Endothelial cell of umbilical vein (primary cell): ENCODE data around the gene GFER. TPM values are rescaled to one million over a fixed set of nuclear protein-coding genes. Genes with fewer than 3 reads are reported as not detected.

Experiments used
- BruUV-seq: library from RNA; stranded (reverse); fragments of 400-500 nt; replicated peaks from 2 replicates; lab custom pipeline; 2021; lab: Mats Ljungman, UMichigan
- CTCF ChIA-PET: fragments of 300-600, 350-600 bp; sonication (Branson Sonifier 250); formaldehyde crosslinking; loops from one replicate; lab custom pipeline; 2021; ENCODE audit warnings: antibody characterized with exemption, inconsistent platforms; lab: Charles Lee
- POLR2A ChIA-PET: fragments of 300-600, 350-600 bp; sonication (Branson Sonifier 250); formaldehyde crosslinking; loops from one replicate; lab custom pipeline; 2021; ENCODE audit warnings: antibody characterized with exemption, inconsistent platforms; lab: Charles Lee
- DNase-seq: peaks from one replicate; pipeline ENCODE4 v3.0.0-alpha.2; 2011; ENCODE audit warnings: low read depth, low spot score
- FAIRE-seq: peaks from 2 replicates; lab custom pipeline; 2011; peaks lifted over from hg19 to GRCh38; lab: Jason Lieb, UNC
- H2AFZ ChIP-seq: 2 replicates; pipeline ENCODE4 v1.6.0; 2012; ENCODE audit warnings: low read depth, low read length, control low read depth, inconsistent platforms
- H3K27ac ChIP-seq: 2 replicates; pipeline ENCODE4 v1.5.1; 2011; ENCODE audit warnings: low read depth, mild to moderate bottlenecking, control low read depth, low read length, moderate library complexity; ENCODE audit not compliant: insufficient read depth
- H3K27me3 ChIP-seq, 2 experiments: 2 replicates each; pipeline versions ENCODE4 v1.6.0 to v1.6.1; 2011; ENCODE audit warnings: low read length in 2 of 2, mixed read lengths in 1 of 2; ENCODE audit not compliant: control insufficient read depth in 2 of 2, insufficient read depth in 2 of 2
- H3K36me3 ChIP-seq, 2 experiments: 2 replicates in 1 of 2; 3 replicates in 1 of 2; pipeline ENCODE4 v1.5.1; 2011; ENCODE audit warnings: low read length in 2 of 2, mild to moderate bottlenecking in 1 of 2, moderate library complexity in 1 of 2; ENCODE audit not compliant: control insufficient read depth in 2 of 2, insufficient read depth in 2 of 2; ENCODE audit errors: extremely low read depth in 1 of 2
- H3K4me1 ChIP-seq: 3 replicates; pipeline ENCODE4 v1.5.1; 2011; ENCODE audit warnings: mild to moderate bottlenecking, low read length; ENCODE audit not compliant: control insufficient read depth, insufficient read depth; ENCODE audit errors: extremely low read depth
- H3K4me2 ChIP-seq: 2 replicates; pipeline ENCODE4 v1.6.1; 2011; ENCODE audit warnings: low read length, control low read depth, mixed read lengths; ENCODE audit not compliant: insufficient read depth
- H3K4me3 ChIP-seq, 3 experiments: fragments of 200-600 bp in 1 of 3; sonication (generic), shearing (Covaris generic) in 1 of 3; replicated peaks in 1 of 3; 2 replicates each; pipeline ENCODE4 v1.5.1; 2011 to 2016; ENCODE audit warnings: control low read depth in 3 of 3, low read length in 3 of 3, mild to moderate bottlenecking in 2 of 3, inconsistent platforms in 1 of 3, low read depth in 1 of 3, moderate library complexity in 1 of 3; ENCODE audit not compliant: insufficient read depth in 1 of 3
- H3K79me2 ChIP-seq: 2 replicates; pipeline ENCODE4 v1.6.0; 2012; ENCODE audit warnings: low read length, inconsistent platforms; ENCODE audit not compliant: control insufficient read depth, insufficient read depth
- H3K9ac ChIP-seq: replicated peaks from 2 replicates; pipeline ENCODE3; 2011; ENCODE audit warnings: low read length, control low read depth; ENCODE audit not compliant: insufficient read depth; ENCODE audit errors: extremely low read depth
- H3K9me1 ChIP-seq: replicated peaks from 3 replicates; pipeline ENCODE4 v1.6.0; 2011; ENCODE audit warnings: mild to moderate bottlenecking, low read length; ENCODE audit not compliant: control insufficient read depth, insufficient read depth; ENCODE audit errors: extremely low read depth
- H3K9me3 ChIP-seq: replicated peaks from 2 replicates; pipeline ENCODE4 v1.5.1; 2012; ENCODE audit warnings: low read length, inconsistent platforms; ENCODE audit not compliant: control insufficient read depth, insufficient read depth
- H4K20me1 ChIP-seq: replicated peaks from 2 replicates; pipeline ENCODE3; 2011; ENCODE audit warnings: mild to moderate bottlenecking, low read length; ENCODE audit not compliant: control insufficient read depth, insufficient read depth; ENCODE audit errors: extremely low read depth
- CTCF ChIP-seq, 2 donors: IDR thresholded peaks; 1 replicate in 1 of 2; 2 replicates in 1 of 2; pipeline ENCODE4 v1.5.1; 2011; ENCODE audit warnings: low read length in 2 of 2, mild to moderate bottlenecking in 2 of 2, moderate library complexity in 2 of 2, control low read depth in 1 of 2, inconsistent platforms in 1 of 2, low read depth in 1 of 2; ENCODE audit not compliant: insufficient read depth in 1 of 2; ENCODE audit errors: extremely low read depth in 1 of 2
- EZH2 ChIP-seq: IDR thresholded peaks from 2 replicates; pipeline ENCODE4 v1.6.1; 2012; ENCODE audit warnings: borderline replicate concordance, low read depth, mild to moderate bottlenecking, moderate library complexity, low read length, inconsistent platforms; ENCODE audit not compliant: severe bottlenecking
- FOS ChIP-seq: IDR thresholded peaks from 2 replicates; pipeline ENCODE4 v1.6.1; 2011; ENCODE audit warnings: mild to moderate bottlenecking, low read length, moderate library complexity, borderline replicate concordance; ENCODE audit not compliant: insufficient read depth
- GATA2 ChIP-seq: IDR thresholded peaks from 2 replicates; pipeline ENCODE4 v1.7.0; 2011; ENCODE audit warnings: low read depth, mild to moderate bottlenecking, moderate library complexity, mixed read lengths, low read length; ENCODE audit not compliant: insufficient read length, insufficient read depth
- JUN ChIP-seq: IDR thresholded peaks from 2 replicates; pipeline ENCODE4 v1.6.1; 2011; ENCODE audit warnings: borderline replicate concordance, low read depth; ENCODE audit not compliant: insufficient read length, insufficient read depth
- MAX ChIP-seq: IDR thresholded peaks from 2 replicates; pipeline ENCODE4 v1.6.1; 2011; ENCODE audit not compliant: insufficient read depth, insufficient read length
- MYC ChIP-seq: IDR thresholded peaks from one replicate; pipeline ENCODE4 v1.6.1; 2011; ENCODE audit warnings: mild to moderate bottlenecking, low read depth, low read length
- POLR2A ChIP-seq: IDR thresholded peaks from 2 replicates; pipeline ENCODE4 v1.6.1; 2012; ENCODE audit warnings: low read depth, mild to moderate bottlenecking, control low read depth, low read length
- POLR2AphosphoS5 ChIP-seq: IDR thresholded peaks from 2 replicates; pipeline ENCODE4 v1.6.1; 2012; ENCODE audit warnings: low read depth, mild to moderate bottlenecking, control low read depth, low read length, moderate library complexity; ENCODE audit not compliant: insufficient read depth
- dilution Hi-C: fragments of 300-500 bp; cut with MboI; formaldehyde crosslinking; loops from one replicate; pipeline ENCODE4 v1.15.0; 2019; ENCODE audit warnings: low sequenced_read_pairs; ENCODE audit not compliant: extremely low pct_ligation_motif_present
- intact Hi-C: fragments of 100-400 bp; cut with micrococcal nuclease; formaldehyde crosslinking; loops from one replicate; pipeline ENCODE4 v1.10.0; 2022
- polyA plus RNA-seq, 4 experiments: library from polyadenylated mRNA; depleted of rRNA in 3 of 4; stranded (reverse) in 3 of 4; unstranded in 1 of 4; fragments of >200 nt; gene quantifications; 2 replicates each; pipeline versions ENCODE4 v1.2.1 to v1.2.3, GENCODE V29; 2011 to 2012; ENCODE audit warnings: missing spikeins in 1 of 4
- total RNA-seq: library from RNA; stranded (reverse); gene quantifications from 2 replicates; pipeline ENCODE4 v1.2.3, GENCODE V29; 2021

Gene GFER
- total and polyA plus RNA-seq, 2 donors (not counting 3 experiments of a cell fraction or from before 2014, with no cell fraction given), result 13.7 to 29.9 TPM

GRCh38 chr16:1950047-1950446 lies 33.9 kb upstream of the GFER start:
- POLR2A ChIA-PET, result interaction anchor here (1.1 kb wide), 1 partner anchor 15 kb away, joined by 4 read pairs; the partner anchor contains the start of gene RPS2

More at GRCh38 chr16:1950047-1950446, 33.9 kb upstream of the GFER start:
- no peak overlapping the region for H2AFZ ChIP-seq
- H3K4me3 ChIP-seq, result no peak overlapping the region
- H4K20me1 ChIP-seq, result no peaks in the 10 kb centered on the region
- no peak overlapping the region for H3K9ac ChIP-seq
- H3K27ac ChIP-seq, result no peak overlapping the region
- no TSS peak for BruUV-seq
- no peaks in the 10 kb centered on the region for H3K9me1 ChIP-seq
- H3K4me2 ChIP-seq, result no peak overlapping the region
- CTCF ChIA-PET, result no interaction called here
- dilution Hi-C loops (no loop called here), intact Hi-C loops (no loop called here)
- no peaks in the 10 kb centered on the region for H3K36me3 ChIP-seq
- no peaks in the 10 kb centered on the region for H3K27me3 ChIP-seq
- H3K79me2 ChIP-seq, result no peaks in the 10 kb centered on the region
- no peak for FAIRE-seq
- H3K9me3 ChIP-seq, result no peaks in the 10 kb centered on the region
- DNase-seq, result no peak
- no peak for TF ChIP-seq POLR2AphosphoS5
- TF ChIP-seq FOS, result no peak
- no peak for TF ChIP-seq MAX
- no peak for TF ChIP-seq POLR2A
- TF ChIP-seq CTCF (IDR thresholded peaks at IDR 0.05; ENCODE audit: extremely low read depth in 1 of 2, insufficient read depth in 1 of 2, low read depth in 1 of 2, low read length in 2 of 2), result no peak
- no peak for TF ChIP-seq GATA2
- no peak for TF ChIP-seq JUN
- no peak for TF ChIP-seq EZH2
- no peak for TF ChIP-seq MYC
- H3K4me1 ChIP-seq, result no peaks in the 10 kb centered on the region
